Inflammatory macrophage (primary cell): ENCODE results near the gene MTARC1.

ENCODE experiments used
- DNase-seq, 2 donors: peaks; one replicate each; pipeline ENCODE4 v3.0.0-alpha.2; 2020 to 2022

Gene MTARC1

DNA sequence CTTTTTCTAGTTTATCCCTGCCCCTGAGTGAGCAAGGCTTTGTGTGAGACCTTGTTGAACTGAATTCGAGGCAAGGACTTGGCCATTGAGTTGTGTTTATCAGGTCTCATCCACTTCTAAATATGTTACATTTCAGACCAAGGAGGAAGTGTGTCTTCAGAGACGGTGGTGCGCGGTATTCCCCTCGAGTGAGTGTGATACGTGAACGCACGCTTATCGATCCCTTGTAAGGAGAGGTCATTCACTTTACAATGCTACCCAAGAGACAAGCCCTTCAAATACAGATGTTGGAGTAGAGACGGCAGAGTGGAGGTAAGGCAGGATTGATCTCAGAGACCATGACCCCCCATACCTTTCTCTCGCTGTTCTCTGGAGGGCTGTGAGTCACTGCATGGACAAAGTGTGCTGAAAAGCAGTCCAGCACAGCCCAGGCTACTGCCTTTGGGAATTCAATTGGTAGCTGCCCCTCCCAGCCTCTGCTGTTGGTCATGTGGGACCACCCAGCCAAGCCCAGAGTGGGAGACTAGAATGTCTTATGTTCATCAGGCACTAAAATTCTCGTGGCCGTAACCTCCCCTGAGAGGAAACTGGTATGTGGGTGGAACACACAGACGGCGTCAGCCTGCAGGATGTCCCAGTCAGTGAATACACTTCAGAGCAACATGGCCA is 16.3 kb upstream of the MTARC1 start:
- DNase-seq: peak in 1 of 2 donors; percentile 45

DNA sequence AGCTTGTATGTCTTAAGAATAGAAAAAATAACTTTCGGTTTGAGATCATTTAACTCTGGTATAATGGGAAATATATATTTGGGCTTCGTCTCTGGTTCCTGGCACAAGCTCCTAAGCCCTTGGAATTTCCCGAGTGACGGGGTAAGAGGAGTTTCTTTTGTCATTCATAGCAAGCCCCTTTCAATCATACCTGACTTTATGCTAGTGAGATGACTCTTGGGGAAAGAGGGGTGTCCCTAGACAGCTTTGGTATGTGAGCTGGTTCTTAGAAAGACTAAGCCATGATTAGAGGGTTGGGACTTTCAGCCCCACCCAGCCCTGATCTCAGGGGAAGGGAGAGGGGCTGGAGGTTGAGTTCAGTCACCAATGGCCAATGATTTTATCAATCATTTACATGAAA is 13.9 kb upstream of the MTARC1 start:
- DNase-seq: no peak

DNA sequence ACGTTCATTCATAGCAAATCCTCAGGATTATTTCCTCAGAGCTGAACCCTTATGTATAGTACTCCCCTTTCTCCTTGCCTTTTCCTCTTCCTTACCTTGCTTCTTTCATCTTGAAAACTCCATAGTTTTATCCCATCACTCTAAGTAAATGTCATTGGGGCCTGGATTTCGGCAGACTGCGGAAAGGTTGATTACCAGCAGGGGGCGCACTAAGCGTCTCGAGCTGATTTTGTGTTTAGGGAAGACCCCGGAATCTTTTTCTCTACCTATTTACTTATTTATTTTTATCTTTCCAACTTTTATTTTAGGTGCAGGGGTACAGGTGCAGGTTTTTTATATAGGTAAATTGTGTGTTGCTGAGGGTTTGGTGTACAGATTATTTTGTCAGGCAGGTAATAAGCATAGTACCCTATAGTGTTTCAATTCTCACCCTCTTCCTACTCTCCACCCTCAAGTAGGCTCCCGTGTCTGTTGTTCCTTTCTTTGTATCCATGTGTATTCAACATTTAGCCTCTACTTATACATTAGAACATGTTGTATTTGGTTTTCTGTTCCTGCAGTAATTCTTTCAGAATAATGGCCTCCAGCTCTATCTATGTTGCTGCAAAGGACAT is 11.4 kb upstream of the MTARC1 start:
- DNase-seq: peak; percentile 43 to 50

DNA sequence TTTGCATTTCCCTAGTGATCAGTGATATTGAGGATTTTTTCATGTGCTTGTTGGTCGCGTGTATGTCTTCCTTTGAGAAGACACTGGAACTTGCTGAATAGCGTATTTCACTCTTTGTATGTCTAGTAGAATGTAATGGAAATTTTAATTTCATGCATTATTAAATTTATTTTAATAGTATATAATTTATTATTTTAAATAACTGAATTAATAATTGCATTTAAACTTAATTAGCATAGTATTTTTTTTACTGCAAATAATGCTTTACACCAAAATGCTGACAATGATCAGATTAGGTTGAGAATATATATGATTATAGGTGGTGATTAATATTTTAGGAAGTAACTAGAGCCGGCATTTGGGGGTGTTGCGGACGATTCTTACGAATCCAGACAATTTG is 10.5 kb upstream of the MTARC1 start:
- DNase-seq: no peak

DNA sequence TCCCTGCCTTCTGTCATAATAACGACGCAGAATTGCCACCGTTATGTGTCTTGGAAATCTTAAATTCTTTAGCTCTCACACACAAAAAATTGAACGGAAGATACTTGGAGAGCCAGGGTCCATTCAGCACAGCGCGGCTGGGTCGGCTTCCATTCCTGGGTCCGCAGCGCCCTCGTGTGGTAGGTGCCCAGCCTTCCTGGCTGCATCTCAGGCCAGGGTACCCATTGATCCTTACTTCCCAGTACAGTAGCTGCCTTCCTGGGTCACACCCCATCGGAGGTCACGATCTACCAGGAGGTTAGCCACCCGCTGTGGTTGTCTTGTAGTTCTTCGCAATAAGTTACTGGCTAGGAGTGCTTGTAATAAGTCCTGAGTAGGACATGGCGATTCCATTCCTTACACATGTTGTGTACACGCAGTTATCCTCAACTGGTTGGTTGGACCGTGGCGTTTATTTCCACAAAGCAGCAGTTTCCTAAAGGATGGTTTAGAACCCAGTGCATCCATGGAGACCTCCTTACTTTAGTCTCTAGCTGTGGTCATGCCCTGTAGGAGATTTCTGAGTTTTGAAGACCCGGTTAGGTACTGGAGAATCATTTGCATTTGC is 9.9 kb upstream of the MTARC1 start:
- DNase-seq: peak; percentile 75 to 77

DNA sequence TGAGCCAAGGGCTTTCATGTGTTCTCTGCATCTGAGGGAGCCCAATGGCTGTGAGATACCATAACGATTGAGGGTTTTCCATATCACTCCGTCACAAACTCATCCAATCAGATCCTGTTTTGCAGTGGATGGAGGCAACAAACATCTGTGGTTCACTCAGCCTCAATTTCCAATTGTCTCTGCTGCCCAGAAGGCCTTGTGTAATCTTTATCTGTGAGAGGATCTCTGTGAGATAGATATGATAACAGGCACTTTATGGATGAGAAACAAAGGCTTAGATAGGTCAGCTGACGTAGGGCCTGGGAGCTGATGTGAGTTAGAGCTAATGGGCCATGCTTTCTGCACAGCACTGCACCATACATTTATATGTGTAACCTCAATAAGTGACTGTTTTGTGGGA is 3.3 kb upstream of the MTARC1 start:
- no peak for DNase-seq

DNA sequence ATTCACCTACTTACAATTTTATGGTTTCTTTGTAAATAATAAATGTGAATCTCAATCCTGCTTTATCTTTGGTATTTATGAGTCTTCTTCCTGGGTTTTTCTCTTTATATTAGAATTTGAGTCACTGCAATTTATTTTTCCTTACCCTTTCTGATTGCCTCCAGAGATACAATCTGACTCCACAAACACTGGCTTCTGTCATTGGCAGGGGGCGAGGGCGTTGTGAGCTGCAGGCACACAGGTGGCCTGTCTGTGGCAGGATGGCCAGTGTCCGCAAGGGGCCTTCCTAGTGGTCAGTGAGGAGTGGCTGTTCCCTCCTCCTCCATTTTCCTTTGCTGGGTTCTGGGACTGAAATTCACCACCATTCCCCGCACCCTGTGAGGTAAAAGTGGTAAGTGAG is 2.0 kb upstream of the MTARC1 start:
- DNase-seq: no peak

DNA sequence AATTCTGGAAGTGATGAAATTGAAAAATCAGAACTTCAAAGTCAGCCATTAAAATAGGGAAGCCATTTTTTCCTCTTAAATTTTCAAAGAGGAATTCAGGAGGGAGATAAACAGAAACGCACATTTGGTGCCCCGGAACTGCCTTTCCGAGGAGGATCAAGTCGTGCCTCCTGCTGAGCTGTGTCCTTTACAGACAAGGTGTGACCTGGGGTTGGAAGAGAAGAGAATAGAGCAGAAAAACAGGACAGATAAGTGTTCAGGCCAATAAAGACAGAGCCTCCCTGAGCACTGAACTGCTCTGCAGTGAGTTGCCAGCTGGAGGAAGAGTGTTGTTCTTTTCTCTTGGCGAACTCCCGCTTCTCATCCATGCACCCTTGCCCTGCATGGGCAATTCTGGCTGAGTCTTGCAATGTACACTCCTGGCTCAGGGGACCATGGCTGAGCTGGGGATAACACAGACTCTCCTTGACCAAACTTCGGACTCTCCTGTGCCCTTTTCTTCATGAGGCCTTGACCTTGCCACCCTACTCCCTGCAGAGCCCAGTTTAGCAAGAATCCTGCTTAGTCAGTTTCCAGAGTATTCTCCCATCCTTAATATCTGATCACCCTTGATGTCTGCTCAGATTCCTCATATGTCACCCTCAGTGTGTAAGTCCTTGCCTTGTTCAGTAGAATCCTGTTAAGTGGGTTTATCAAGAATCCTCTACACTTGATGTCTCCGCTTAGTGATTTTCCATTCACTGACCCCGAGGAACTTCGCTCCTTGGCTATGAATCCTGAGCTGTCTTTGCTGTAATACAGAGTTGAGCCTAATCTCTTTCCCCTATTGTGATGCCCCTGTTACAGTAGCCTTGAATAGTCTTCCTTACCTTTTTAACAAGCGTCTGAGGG is 1.3 kb upstream of the MTARC1 start:
- DNase-seq: no peak

DNA sequence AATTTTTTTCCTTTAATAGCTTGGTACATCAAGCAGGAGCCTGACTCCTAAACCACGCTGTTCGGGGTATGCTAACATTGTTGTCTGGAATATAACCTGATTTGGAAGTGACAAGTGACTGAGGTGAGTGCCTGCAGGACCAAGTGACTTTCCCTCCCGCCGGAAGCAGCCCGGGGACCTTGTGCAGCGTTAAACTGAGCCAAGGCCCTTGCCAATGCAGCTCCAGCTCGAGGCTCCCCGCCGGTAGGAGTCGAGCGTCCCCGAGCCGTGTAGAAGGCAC is 716 bp upstream of the MTARC1 start:
- DNase-seq: peak; percentile 14 to 16

DNA sequence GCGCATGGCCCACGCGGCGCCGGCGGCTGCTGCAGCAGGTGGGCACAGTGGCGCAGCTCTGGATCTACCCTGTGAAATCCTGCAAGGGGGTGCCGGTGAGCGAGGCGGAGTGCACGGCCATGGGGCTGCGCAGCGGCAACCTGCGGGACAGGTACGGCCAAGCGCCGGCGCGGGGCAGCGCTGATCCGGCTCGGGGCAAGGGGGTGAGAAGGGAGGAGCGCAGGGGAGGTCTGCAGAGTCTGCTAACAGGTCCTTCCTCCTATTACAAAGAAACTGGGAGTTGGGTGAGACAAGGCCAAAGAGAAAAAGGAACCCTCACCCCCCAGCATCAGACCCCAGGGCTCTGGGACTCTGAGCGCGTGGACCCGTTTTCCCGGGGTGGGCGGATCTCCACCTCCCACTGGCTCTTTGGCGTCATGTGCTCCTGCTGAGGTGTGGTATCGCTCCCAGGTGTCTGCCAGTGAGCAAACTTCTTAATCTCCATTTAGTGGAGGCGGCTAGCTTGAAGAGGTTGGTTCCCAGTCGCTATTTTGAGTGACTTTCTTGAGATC is 431 bp downstream of the MTARC1 start:
- DNase-seq: no peak

DNA sequence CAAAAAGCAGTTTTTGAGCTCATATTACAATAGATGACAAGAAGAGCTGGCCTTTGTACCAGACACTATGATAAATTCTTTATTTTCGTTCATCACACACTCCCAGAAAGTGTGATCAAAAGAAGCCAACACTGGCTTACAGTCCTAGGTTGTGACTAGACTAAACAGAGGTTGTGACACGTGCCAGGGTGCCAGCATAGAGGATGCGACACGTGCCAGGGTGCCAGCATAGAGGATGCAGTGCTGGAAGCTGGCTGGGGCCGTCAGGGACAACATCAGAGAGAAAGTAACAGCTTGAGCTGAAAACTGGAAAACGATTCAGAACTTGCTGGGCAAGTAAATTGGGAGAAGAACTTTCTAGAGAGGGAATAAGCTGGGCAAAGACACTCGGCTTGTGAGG is 2.2 kb downstream of the MTARC1 start:
- DNase-seq: no peak

DNA sequence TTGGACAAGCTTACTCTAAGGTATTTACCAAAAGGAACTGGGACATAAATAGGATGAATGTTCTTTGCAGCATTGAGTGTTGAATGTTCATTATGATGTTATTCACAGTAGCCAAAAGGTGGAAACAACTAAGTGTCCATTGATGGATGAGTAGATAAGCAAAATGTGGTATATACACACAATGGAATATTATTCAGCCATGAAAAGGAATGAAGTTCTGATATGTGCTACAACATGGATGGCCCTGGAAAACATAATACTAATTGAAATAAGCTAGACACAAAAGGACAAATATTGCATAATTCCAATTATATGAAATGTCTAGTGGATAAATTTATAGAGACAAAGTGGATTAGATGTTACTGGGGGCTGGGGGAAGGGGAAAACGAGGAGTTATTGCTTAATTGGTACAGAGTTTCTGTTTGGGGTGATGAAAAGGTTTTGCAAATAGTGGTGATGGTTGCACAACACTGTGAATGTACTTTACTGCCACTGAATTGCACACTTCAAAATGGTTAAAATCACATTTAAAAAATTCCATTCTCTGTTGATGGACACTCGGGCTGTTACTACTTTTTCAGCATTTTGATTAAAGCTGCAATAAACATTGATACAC is 2.9 kb downstream of the MTARC1 start:
- peak; percentile 26 to 54 for DNase-seq

DNA sequence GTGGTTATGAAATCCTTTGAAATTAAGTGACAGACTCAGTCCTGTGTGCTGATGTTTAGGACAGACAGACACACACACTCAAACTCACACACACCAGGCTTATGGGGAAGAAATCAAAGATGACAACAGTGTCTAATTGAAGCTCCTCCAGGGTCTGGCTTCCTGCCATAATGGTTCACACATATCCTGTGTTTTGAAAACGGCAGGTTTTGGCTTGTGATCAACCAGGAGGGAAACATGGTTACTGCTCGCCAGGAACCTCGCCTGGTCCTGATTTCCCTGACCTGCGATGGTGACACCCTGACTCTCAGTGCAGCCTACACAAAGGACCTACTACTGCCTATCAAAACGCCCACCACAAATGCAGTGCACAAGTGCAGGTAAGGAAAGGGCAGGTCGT is 4.6 kb downstream of the MTARC1 start:
- DNase-seq: no peak

DNA sequence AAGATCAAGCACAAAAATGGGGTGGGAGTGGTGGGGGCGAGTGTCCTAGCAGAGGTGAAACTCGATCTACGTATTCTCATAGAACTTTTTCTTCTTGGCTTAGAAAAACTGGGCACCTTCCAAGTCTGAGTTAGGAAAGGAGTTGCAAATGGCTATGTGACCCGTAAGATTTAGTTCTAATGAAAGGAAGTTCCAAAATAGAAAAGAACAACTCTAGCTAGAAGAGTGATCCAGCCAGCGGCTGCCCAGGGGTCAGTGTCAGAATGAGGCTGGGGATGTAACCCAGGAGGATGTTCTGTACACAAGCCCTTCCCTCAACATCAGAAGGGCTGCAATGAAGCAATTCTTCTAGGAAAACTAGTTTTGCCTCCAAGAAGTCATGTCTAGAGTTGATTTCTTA is 5.2 kb downstream of the MTARC1 start:
- DNase-seq: no peak

DNA sequence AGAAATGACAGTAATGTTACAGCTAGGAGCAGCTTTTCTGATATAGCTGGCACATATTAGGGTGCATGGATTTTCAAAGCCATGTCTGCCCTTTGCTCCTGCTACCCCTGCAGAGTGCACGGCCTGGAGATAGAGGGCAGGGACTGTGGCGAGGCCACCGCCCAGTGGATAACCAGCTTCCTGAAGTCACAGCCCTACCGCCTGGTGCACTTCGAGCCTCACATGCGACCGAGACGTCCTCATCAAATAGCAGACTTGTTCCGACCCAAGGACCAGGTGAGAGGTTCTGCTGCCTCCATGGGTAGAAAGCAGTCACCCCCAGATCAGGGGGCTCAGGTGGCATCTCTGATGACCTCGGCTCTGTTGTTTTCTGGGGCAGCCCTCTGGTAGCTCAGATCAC is 9.8 kb downstream of the MTARC1 start:
- DNase-seq: no peak

DNA sequence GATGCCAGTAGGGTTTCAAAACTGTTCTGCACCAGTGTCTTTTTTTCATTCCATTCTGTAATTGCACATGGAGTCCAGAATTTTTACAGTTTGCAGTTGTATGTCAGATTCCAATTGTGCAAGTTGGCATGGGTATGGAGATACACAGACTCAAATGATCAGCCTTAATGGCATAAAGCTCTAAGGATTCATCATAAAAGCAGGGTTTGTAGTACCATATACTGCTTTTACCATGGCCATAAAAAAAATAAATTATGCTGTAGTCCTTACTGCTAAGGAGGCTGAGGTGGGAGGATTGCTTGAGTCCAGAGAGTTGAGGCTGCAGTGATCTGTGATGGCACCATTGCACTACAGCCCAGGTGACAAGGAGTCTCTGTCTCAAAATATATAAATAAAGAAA is 10.3 kb downstream of the MTARC1 start:
- no peak for DNase-seq

DNA sequence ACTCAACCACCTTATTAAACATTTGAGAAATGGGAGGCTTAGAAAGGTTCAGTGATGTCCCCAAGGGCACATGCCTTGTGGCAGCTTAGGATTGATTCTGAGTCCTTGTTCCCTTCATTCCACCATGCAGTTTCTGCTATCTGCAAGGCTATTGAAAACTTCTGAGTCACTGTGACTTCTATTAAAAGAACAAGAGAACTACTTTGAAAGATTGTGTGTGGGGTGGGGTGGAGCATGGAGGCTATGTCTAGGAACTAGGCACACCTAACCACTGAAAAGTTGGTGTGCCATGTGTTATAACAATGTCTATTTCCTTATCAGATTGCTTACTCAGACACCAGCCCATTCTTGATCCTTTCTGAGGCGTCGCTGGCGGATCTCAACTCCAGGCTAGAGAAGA is 10.8 kb downstream of the MTARC1 start:
- no peak for DNase-seq

DNA sequence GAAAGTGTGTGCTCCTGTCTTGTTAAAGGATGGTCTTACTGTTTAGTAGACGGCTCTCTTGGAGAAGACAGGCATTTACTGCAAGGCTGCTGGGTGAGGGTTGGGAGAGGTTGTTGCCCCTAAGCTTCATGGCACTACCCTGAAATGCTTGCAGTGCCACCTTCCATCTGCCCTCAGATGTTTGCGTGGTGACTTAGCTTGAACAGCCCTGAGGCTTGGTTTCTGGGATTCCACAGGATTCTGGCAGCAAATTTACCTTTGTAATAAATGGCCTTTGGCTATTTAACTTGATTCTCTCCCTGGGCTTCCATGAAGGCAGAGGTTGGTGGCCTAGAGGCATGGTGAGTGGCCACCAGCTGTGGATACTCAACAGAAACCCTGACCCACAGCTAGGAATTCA is 11.6 kb downstream of the MTARC1 start:
- no peak for DNase-seq

DNA sequence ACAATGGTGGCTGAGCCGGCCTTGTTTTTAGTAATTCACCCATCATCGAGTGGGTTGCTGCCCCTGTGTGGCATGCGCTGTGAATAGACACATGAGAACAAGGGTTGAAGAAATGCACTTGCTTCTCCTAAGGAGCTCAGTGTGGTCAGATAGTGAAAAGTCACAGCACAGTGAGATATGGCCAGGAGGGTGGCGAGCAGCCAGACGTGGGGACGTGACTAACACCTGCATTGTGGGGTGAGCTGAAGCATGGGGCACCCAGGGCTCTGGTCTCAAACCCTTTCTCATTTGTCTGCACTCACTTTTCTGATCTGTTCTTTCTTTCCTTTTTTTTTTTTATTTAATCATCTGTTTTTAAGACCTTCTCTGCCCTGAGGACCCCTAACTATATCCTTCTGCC is 13.5 kb downstream of the MTARC1 start:
- DNase-seq: no peak

DNA sequence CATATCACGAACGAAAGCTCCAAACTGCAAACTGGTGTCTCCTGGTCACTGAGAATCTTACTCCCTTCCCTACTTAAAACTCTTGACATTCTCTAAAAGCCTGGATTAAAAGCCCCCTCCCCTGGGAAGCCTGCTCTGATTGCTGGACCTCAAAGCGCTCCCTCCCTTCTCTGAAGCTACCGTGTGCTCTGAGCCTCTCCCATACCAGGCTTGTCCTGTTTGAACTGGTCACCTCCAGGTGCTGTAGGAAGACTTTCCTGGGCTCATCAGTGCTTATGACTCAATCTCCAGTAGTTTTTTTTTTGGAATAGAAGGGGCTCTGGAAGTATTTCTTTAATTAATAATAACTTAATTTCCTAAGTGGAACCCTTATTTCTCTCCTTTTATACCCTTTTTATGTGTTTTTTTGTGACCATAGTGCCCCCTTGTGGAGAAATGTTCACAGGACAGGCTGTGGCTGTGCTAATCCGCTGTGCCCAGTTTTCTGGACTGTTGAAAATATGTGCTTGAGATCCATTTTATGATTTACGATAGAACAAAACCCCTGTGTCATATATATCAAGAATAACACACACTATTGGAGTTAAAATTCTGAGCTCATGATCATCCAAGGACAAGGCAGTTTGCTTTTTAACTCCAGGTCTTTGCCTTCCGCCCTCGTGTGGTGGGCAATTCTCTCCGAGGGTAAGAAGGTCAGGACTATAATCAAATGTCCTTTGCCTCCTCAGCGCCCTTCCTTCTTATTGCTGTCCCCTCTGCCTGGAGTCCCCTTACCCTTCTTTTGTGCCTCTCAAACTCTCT is 16.9 kb downstream of the MTARC1 start:
- peak; percentile 35 to 46 for DNase-seq

DNA sequence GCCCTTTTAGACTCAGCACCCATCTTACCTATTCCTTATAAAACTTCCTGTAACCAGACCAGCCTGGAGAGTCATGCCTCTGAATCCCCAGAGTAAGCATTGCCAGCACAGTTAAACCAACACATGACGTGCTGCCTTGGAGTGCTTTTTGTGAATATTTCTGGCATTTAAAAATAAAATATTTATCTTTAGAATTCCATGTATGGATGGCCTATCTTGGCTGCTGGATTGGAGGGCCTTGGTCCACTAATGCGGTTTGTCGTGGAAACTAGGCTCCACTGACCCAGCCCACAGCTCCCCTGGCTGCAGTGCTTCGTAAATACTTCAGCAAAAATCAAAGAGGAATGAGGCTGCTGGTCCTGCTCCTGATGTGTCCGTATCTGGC is 17.5 kb downstream of the MTARC1 start:
- DNase-seq: no peak

DNA sequence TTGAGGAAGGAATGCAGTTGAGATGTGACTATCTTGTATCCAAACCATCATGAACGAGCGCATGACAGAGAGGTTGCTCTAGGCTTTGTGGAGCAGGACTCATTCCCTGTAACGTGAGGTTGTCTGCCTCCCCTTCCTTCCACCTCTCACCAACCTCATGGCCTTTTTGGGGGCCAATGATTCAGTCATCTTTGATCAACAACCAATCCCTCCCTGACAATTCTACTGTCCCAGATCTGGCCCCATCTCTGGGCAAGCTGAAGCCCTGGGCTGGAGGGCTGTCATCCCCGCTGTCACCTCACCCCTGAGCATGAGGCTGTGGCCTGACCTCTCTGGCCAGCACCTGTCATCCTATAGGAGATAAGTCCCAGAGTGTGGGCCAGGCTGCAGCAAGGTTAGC is 19.7 kb downstream of the MTARC1 start:
- no peak for DNase-seq
